D721Med (cell line): ENCODE data around the gene MUC6.

Experiments used
- DNase-seq: peaks from one replicate; pipeline ENCODE4 v3.0.0; 2011; ENCODE audit warnings: low spot score; ENCODE audit not compliant: insufficient read length
- FAIRE-seq: peaks from 2 replicates; lab custom pipeline; 2011; peaks lifted over from hg19 to GRCh38; lab: Jason Lieb, UNC
- TF ChIP-seq, protein P1 (sequence below): IDR thresholded peaks from 2 replicates; pipeline ENCODE4 v1.5.1; 2012; ENCODE audit warnings: mild to moderate bottlenecking, control low read depth; ENCODE audit not compliant: insufficient read depth; ENCODE audit errors: missing control alignments

The MUC6 gene

DNA sequence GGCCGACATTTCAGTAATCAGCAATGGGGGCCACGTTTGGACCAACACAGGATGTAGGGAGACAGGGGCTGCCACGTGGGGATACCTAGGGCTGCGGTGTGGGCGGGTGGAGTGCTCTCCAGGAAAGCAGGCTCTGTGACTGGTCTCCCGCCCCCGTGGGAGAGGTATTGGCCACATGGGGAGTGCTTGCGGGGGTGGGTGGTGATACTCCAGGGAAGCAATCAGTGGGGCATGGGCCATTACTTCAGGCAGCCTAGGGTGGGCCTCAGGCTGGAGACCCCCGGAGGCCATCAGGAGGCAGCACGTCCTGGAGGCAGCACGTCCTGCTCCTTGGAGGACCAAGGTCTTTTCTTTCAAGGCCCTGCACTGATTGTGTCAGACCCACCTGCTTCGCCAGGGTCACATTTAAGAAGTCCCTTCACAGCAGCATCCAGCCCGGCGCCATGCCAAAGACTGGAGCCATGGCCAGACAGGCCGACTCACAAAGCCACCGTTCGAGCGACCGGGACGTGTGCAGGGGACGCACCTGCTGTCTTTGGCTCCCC, 35.1 kb upstream of the MUC6 start:
- TF ChIP-seq, protein P1, sequence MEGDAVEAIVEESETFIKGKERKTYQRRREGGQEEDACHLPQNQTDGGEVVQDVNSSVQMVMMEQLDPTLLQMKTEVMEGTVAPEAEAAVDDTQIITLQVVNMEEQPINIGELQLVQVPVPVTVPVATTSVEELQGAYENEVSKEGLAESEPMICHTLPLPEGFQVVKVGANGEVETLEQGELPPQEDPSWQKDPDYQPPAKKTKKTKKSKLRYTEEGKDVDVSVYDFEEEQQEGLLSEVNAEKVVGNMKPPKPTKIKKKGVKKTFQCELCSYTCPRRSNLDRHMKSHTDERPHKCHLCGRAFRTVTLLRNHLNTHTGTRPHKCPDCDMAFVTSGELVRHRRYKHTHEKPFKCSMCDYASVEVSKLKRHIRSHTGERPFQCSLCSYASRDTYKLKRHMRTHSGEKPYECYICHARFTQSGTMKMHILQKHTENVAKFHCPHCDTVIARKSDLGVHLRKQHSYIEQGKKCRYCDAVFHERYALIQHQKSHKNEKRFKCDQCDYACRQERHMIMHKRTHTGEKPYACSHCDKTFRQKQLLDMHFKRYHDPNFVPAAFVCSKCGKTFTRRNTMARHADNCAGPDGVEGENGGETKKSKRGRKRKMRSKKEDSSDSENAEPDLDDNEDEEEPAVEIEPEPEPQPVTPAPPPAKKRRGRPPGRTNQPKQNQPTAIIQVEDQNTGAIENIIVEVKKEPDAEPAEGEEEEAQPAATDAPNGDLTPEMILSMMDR, result no peak
- DNase-seq (no peak), FAIRE-seq (no peak)

- DNase-seq (no peak), FAIRE-seq (no peak)
- TF ChIP-seq, protein P1, result no peak
Observed at GRCh38 chr11:1070594-1071462, 34.3 kb upstream of the MUC6 start.

GRCh38 chr11:1069740-1070139, 33.2 kb upstream of the MUC6 start:
- FAIRE-seq (no peak), DNase-seq (no peak)

DNA sequence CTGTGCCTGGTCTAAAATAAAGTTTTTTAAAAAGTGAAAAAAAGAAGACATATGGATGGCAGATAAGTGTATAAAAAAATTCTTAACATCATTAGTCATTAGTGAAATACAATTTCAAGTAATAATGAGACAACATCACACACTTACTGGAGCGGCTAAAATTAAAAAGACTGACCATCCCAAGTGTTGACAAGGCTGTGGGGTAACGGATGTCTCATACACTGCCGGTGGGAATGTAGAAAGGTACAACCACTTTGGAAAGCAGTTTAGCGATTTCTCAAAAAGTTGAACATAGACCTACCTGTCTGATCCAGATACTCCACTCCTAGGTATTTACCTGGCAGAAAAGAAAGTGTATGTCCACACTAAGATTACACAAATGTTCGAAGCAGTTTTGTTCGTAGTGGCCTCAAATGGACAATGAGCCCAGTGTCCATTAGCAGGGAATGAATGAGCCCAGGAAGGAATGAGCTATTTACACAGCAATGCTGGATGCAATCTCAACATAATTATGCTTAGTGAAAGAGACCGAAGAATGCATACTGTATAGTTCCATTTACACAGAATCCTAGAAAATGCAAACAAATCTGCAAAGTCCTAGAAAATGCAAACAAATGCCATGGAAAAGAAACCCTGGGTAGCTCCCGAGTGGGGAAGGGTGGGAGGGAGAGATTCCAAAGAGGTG, 31.4 kb upstream of the MUC6 start:
- TF ChIP-seq, protein P1, result no peak
- DNase-seq (no peak), FAIRE-seq (no peak)

More at GRCh38 chr11:1069740-1070139, 33.2 kb upstream of the MUC6 start:
- TF ChIP-seq, protein P1, result no peak

DNA sequence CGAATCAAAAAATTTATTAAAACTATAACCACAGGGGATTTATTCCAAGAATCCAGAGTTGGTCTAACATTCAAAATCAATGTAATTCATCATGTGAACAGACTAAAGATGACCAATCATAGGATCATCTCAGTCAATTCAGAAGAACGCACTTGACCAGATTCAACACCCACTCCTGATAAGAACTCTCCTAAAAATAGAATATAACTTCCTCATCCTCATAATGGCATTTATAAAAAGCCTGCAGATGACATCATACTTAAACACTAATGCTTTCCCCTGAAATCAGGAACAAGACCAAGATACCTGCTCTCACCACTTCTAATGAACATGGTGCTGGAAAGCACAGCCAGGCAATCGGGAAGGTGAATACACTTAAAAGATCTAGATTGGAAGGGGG, 27.6 kb upstream of the MUC6 start:
- no peak for DNase-seq
- TF ChIP-seq, protein P1, result no peak
- no peak for FAIRE-seq

- DNase-seq, result no peak
- TF ChIP-seq, protein P1, result no peak
- FAIRE-seq, result no peak
Observed at GRCh38 chr11:1062075-1062820, 25.7 kb upstream of the MUC6 start.
